NCI-H146 treated with DMSO at 0.1 percent for 48 hours (cell line): ENCODE results near the gene GPR45.
A peak's percentile ranks its signal among the peaks of the same experiment; 100 is the strongest.
"Not testable (repeated sequence)": the region's sequence is repeated elsewhere in the genome, so short reads cannot be mapped to it uniquely, and the experiment has no call there.

Experiments used
- DNase-seq: peaks from one replicate; lab custom pipeline; 2025; ENCODE audit not compliant: unreplicated experiment; lab: John Stamatoyannopoulos, UW

The GPR45 gene, protein sequence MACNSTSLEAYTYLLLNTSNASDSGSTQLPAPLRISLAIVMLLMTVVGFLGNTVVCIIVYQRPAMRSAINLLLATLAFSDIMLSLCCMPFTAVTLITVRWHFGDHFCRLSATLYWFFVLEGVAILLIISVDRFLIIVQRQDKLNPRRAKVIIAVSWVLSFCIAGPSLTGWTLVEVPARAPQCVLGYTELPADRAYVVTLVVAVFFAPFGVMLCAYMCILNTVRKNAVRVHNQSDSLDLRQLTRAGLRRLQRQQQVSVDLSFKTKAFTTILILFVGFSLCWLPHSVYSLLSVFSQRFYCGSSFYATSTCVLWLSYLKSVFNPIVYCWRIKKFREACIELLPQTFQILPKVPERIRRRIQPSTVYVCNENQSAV

DNA sequence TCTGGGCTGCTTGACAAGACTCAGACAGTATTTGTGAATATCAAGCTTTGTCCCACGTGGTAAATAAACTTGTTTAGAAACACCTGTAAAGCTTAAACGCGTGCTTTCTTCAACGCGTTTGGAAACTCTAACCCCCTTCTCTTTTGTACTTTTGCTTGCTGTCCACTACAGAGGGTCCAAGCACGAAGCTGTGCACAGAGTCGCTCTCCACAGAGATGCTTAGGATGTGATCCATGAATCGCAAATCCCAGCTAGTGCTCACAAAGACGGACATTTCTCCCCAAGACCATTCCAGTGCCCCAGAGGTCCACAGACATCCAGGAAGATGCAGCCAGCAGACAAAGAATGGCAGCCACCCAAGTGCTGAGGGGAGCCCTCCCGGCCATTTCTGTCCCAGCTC lies at the start of gene GPR45:
TSS of gene GPR45 (plus strand) at position 301 of the 400 bp plus-strand sequence. CDS start 116 bp downstream, outside the sequence.
- DNase-seq = no peak

DNA sequence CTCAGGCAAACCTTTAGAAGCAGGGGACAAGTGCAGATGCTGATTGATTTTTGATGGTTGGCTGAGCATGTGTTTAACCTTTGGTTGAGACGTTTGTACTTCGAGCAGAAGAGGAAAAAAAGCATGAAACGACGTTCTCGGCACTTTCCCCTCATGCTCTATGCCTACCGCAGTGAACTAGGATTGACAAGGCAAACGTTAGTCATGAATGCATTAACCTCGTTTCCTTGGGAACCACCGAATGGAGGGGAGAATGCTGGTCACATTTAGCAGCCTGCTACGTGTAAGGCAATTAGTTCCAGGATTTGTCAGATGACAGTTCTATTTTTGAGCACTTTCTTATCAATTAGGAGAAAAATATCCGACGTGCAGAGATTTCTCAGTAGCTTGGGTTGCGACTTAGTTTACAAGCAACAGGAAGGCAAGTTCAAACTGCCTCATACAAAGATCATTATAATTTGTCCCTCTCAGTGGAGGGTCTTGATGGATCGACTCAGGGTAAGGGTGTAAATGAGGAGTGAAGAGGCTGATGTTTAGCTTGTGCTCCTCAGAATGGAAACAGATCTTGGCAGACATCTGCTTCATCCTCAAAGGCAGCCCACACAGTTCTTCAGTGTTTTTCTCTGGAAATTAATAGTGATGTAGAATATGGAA lies 47.4 kb upstream of the GPR45 start:
- no peak for DNase-seq

DNA sequence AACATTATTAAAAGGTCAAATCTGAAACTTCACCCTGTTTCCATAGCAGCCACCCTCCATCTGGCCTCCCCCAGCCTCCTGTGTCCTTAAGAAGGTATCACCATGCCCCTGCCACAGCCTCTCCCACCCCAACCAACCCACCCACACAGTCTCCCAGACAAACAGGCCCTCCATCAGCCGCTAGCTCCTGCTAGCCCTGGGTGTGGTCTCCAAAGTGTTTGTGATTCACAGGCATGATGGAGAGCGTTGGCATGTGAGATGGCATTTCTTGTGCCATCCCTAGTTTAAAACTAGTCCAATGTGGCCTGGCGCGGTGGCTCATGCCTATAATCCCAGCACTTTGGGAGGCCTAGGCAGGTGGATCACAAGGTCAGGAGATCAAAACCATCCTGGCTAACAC lies 44.9 kb upstream of the GPR45 start:
- DNase-seq = no peak

DNA sequence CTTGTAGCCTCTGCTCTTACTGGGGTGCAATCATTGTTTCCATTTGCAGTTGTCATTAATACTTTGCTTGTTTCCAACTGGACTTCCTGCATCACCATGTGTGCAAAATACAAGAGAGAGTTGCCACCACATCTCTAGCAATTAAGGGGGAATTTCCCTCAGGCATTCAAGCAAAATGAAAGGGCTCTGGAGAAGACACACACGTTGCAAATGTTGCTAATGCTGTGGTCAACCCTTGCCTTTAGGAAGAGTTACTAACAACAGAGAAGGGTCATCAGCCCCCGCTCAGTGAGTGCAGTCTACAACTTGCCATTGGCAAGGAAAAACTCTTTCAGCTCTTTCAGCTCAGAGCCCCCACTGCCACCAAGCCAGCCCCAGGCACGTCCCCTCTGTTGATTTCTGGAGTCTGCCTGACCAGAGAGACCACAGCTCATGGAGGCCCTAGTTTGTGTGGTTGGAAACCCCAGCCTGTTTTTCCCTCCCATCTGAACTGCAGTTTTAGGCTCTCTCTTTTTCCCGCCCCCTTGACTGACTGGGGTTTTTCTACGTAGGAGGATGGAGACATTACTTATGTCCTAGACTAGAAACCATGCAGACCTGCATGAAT lies 25.9 kb upstream of the GPR45 start:
- no peak for DNase-seq

DNA sequence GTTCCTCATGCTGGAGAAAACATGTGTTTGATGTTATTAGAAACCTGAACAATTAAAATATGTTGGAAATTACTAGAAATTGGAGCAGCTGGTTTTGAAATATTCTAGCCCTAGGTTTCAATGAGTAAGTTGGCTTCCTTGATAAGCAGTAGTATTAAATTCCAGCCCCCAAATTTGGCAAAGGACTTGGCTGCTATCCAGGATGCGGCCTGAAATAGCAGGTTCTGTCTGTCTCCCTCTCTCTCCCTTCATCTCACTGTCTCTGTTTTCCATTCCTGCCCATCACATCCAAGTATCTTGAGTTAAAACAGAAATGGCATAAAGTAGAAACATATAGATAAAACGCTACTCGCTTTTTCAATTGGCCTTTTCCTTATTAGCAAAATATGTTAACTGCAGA lies 20.9 kb upstream of the GPR45 start:
- DNase-seq = no peak

DNA sequence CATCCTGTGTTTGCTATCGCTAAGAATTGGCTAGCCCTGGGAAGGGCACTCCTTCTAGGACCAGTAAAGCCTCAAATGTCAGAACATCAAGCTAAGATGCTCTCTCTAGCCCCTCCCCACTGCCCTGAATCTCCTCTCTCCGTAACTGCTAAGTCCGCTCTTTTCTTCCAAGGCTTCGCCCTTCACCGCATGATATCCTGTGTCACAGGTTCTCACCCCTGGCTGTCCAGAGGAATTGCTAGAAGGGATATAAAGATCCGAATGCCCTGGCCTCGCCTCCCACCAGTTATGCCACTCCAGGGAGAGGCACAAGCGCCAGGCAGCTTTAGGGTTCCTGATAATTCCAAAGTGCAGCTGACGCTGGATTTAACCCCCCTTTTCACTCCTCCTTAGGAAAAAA lies 17.1 kb upstream of the GPR45 start:
- DNase-seq = no peak

DNA sequence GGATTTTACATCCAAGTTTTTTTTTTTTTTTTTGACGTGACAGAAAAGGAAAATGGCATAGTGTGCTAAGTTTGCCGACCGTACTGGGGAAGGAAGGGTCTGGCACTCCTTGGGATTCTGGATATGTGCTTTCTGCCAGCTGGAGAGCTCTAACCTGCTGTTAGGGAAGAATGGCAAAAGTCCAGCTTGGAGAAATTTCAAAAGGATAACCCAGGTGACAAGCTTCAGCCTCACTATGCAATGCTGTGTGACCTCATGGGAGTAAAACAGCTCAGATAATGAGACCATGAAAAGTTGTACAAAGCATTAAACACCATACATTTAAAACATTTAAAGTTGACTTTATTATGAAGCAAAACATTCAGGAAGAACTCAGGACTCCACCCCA lies 10.3 kb upstream of the GPR45 start:
- no peak for DNase-seq

DNA sequence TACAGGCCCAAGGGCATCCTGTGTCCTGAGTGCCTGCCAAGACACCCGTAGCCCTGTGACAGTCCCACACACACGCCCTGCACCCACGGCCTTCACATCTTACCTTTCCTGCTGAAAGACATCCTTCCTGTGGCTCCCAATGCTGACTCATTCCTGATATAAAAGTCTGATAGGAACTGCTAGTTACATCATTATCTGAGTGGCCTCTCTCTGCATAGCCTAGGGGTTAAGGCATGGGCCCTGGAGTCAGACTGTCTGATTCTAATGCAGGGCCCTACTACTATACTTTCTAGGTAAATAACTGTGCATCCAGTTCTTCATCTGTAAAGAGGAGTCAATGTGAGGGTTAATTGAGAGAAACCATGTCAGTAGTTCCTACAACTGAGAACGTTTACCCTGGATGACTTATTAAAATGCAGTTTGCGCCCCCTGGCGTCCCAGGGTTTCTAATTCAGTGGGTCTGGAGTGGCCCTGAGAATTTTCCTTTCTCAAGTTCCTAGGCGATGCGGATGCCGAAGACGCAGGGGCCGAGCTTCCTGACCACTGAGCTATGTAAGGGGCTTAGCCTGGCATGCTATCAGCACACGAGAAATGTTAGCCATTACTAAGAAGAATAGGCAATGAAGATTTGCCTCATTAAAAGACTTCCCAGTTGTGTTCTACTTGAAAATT lies 6.0 kb upstream of the GPR45 start:
- DNase-seq = peak; percentile 48

DNA sequence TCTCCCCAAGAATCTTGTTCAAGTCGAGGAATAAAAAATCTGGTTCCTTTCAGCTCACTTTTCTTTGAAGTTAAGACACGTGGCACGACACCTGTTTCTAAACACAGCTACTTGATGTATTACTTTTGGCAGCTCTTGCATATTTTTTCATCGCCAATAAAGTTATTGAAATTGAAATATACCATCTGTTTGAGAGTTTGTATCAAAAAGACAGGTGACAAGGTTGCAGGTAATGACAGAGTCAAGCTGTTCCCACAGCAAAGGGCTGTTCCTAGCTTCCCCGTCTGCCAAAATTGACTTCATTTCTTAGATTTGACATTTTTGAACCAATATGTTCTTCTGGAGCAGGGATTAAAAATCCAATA lies 5.5 kb upstream of the GPR45 start:
- DNase-seq = no peak

DNA sequence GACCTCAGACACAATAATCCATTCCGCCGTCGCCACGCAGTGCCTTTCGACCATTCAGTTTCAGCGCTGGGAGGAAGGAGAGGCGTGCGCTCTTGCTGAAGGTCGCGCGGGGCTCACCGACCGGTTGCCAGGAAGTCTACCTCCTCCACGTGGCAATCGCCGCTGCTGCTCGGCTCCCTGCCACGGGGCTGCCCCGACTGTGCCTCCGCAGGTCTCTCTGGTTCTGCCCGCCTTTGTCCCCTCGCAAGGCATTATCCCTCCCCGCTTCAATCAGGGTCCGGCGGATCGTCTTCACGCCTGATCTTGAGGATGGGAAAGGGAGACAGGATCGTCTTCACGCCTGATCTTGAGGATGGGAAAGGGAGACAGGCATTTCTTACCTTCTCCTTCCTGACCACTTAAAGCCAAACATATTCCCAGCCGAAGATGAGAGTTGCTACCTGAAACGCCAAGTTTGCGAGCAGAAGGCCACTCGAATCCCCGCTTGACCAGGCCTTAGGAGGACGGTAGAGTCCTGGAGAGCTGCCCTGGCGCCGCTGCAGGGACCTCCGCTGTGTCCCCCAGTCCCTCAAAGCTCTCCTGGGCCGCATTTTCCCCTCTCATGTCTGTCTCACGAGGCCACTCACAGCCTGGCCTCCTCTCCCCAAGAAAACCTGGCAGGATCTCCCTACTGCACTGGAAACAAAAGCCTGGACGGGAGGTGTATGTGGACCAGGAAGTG lies 4.3 kb upstream of the GPR45 start:
- DNase-seq = no peak

DNA sequence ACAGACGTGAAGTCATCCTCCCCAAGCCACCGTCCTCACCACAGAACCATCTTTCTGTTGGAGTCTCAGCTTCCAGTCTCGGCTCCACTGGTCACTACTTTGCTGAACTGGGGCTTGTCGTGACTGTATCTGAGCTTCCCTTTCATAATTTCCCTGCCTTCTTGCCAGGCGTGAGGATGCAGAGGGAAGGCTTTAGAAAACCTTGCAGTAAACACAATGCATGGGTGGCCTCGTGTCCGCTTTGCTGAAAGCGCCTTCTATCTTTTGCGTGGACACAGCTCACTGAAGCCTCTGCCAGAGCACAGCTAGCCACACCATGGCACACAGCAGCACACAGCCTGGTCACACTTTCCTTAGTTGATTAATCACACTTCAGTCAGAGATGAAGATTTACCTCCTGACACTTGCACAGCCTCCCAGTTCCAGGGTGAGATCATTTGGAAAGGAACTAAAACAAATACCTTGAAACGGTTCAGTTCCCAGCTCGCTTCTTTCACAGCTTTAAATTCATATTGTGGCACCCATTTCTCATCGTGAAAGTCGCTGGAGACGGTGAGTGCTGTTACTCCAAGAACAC lies 2.8 kb upstream of the GPR45 start:
- no peak for DNase-seq

DNA sequence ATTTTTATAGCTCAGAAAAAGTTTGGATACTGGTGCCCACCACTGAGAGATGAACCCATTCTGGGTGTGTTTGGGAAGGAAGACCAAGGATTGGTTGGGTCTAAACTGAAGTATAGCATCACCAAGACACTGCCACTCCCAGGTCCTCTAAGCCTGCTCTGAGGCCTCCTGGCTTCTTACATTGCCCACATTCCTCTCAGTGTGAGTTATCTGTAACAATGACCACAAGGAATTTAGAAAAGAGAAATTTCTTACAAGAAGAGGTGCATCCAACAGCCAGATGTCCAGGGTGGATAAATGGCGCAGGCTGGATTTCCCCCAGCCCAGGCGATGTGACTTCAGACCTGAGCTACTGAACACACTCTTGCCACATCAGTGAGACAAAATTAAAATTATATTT lies 1.6 kb upstream of the GPR45 start:
- DNase-seq = no peak

DNA sequence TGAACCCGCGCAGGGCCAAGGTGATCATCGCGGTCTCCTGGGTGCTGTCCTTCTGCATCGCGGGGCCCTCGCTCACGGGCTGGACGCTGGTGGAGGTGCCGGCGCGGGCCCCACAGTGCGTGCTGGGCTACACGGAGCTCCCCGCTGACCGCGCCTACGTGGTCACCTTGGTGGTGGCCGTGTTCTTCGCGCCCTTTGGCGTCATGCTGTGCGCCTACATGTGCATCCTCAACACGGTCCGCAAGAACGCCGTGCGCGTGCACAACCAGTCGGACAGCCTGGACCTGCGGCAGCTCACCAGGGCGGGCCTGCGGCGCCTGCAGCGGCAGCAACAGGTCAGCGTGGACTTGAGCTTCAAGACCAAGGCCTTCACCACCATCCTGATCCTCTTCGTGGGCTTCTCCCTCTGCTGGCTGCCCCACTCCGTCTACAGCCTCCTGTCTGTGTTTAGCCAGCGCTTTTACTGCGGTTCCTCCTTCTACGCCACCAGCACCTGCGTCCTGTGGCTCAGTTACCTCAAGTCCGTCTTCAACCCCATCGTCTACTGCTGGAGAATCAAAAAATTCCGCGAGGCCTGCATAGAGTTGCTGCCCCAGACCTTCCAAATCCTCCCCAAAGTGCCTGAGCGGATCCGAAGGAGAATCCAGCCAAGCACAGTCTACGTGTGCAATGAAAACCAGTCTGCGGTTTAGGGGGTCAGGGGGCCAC lies 897 bp downstream of the GPR45 start:
- no peak for DNase-seq

DNA sequence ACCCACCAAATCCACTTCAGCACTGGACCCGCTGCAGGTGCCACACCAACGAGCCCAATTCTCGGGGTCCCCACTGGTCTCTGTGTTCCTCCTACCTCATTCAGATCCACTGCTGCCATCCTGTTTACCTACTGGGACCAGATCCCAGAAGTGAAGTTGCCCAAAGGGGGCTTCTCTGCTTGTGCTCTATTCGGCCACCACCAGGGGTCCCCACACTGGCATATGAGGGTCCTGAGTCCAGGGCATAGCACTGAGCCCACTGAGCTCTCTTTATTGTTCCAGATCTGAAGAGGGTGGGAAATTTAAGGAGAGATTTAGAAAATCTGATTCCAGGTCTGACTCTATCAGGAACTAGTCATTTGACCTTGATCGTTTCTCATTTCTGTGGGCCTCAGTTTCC lies 2.4 kb downstream of the GPR45 start:
- DNase-seq = no peak

DNA sequence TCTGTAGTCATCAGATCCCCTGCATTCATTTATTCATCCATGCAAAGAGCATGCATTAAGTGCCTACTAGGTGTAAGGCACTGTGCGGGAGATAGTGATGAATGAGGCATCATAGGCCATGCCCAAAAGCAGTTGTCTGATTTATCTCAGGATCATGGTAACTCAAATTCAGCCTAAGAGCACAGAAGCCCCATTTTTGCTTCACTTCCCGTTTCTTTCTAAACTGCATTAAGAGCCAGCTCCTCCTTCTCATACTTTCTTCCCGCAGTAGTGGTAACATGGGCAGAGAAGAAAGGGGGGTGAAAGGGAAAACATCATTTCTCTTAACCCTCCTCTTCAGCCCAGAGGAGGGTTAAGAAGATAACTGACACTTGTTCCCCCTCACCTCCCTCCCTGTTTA lies 2.9 kb downstream of the GPR45 start:
- DNase-seq = no peak

DNA sequence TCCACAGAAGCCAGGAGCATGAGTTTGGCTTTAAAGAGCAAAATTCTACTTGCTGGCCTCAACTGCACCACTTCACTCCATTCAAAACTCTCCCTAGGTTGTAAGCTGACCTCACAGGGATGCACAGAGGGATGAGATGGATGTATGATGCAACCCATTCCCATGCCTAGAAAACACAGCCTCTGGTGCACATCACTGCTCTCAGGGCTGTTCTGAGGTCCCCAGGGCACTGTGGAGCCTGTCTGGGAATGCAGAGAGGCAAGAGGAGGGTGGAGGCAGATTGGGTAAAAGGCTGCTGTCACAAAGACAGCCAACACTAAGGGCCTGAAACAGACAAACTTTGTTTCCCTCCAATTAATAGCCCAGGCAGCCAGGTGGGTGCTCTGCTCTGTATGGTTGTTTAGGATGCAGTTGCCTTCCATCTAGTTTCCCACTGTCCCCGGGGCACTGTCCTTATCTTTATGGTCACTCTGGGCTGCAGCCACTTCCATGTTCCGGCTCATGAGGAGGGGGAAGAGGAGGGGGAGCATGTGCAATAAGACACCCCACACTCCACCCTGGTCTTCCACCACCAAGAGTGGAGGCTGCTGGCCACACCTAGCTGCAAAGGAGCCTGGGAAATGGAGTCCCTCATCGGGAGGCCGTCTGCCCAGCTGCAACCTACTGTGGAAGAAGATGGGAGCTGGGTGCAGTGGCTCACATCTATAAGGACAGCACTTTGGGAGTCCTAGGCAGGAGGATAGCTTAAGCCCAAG lies 7.0 kb downstream of the GPR45 start:
- no peak for DNase-seq

DNA sequence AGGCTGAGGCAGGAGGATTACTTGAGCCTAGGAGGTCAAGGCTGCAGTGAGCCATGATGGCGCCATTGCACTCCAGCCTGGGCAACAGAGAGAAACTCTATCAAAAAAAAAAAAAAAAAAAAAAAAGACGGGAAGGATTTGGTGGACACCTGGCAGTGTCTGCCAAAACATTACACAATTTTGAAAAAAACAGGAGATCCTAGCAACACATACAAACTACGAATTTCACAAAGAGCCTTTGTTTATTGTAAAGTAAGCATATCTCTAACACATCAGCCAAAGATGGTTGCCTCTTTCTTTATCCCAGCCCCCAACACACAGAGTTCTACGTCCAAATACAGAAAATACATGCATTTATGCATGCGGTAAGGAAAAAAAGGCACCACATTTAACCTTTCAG lies 7.6 kb downstream of the GPR45 start:
- DNase-seq = no peak

DNA sequence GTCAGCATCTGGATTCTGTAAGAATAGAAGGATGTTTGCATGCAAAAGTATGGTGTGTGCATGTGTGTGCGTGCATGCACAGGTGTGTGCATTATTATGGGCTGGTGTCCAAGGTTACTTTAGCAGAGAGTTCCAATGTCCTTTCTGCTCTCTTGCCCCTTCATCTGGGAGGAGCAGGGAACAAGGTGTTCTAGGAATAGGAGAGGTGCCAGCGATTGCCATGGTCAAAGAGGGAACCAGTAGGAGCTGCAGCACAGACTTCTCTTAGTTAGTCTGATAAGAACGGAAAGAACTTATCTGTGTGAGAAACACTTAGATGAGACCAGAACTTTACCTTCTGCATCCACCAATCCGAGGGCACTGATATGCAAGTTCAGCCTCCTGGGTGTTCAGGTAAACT lies 8.3 kb downstream of the GPR45 start:
- DNase-seq = no peak

DNA sequence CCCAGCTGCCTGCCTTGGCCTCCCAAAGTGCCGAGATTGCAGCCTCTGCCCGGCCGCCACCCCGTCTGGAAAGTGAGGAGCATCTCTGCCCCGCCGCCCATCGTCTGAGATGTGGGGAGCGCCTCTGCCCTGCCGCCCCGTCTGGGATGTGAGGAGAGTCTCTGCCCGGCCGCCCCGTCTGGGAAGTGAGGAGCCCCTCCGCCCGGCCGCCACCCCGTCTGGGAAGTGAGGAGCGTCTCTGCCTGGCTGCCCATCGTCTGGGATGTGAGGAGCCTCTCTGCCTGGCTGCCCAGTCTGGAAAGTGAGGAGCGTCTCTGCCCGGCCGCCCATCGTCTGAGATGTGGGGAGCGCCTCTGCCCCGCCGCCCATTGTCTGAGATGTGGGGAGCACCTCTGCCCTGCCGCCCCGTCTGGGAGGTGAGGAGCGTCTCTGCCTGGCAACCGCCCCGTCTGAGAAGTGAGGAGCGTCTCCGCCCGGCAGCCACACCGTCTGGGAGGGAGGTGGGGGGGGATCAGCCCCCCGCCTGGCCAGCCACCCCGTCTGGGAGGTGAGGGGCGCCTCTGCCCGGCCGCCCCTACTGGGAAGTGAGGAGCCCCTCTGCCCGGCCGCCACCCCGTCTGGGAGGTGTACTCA lies 9.6 kb downstream of the GPR45 start:
- not testable (repeated sequence) for DNase-seq
